HG03520 (cell line): ENCODE data around the gene RIC1.
"Not testable (repeated sequence)": the region's sequence is repeated elsewhere in the genome, so short reads cannot be mapped to it uniquely, and the experiment has no call there.

Experiments used
- ATAC-seq: cut with Tn5 transposase; IDR thresholded peaks from one replicate; pipeline ENCODE4 v1.9.1; 2021; ENCODE audit warnings: mild to moderate bottlenecking, moderate library complexity; ENCODE audit not compliant: unreplicated experiment

RIC1 gene

GRCh38 chr9:5783982-5784381, 155.1 kb downstream of the RIC1 start:
- ATAC-seq, result no peak

- ATAC-seq, result no peak
Observed at GRCh38 chr9:5784526-5785315, 155.8 kb downstream of the RIC1 start.

- no peak for ATAC-seq
Observed at GRCh38 chr9:5786370-5787127, 157.6 kb downstream of the RIC1 start.

- ATAC-seq, result no peak
Observed at GRCh38 chr9:5787220-5787619, 158.3 kb downstream of the RIC1 start.

GRCh38 chr9:5787759-5788302, 158.9 kb downstream of the RIC1 start:
- ATAC-seq, result no peak

GRCh38 chr9:5789489-5789888, 160.6 kb downstream of the RIC1 start:
- ATAC-seq, result no peak

GRCh38 chr9:5790923-5791322, 162.0 kb downstream of the RIC1 start:
- ATAC-seq, result no peak

GRCh38 chr9:5791870-5792269, 163.0 kb downstream of the RIC1 start:
- no peak for ATAC-seq

GRCh38 chr9:5793812-5794211, 164.9 kb downstream of the RIC1 start:
- ATAC-seq, result no peak

GRCh38 chr9:5796298-5796697, 167.4 kb downstream of the RIC1 start:
- no peak for ATAC-seq

- no peak for ATAC-seq
Observed at GRCh38 chr9:5798581-5798980, 169.7 kb downstream of the RIC1 start.

- no peak for ATAC-seq
Observed at GRCh38 chr9:5799314-5799713, 170.4 kb downstream of the RIC1 start.

- ATAC-seq, result not testable (repeated sequence)
Observed at GRCh38 chr9:5800378-5800777, 171.5 kb downstream of the RIC1 start.

GRCh38 chr9:5800969-5801738, 172.2 kb downstream of the RIC1 start:
- no peak for ATAC-seq

- ATAC-seq, result no peak
Observed at GRCh38 chr9:5801739-5802113, 172.8 kb downstream of the RIC1 start.

GRCh38 chr9:5805478-5805877, 176.6 kb downstream of the RIC1 start:
- ATAC-seq, result no peak

- no peak for ATAC-seq
Observed at GRCh38 chr9:5811751-5812150, 182.8 kb downstream of the RIC1 start.

- ATAC-seq, result no peak
Observed at GRCh38 chr9:5813824-5814223, 184.9 kb downstream of the RIC1 start.

- no peak for ATAC-seq
Observed at GRCh38 chr9:5815461-5815860, 186.6 kb downstream of the RIC1 start.

GRCh38 chr9:5817862-5818261, 189.0 kb downstream of the RIC1 start:
- ATAC-seq, result no peak

- ATAC-seq, result no peak
Observed at GRCh38 chr9:5818424-5819142, 189.7 kb downstream of the RIC1 start.
